T-helper 1 cell treated with Interleukin-12 subunit alpha and Interleukin-12 subunit beta and Interleukin-4 antibody, amounts not matched to agents 30 ng/mL and 1 ng/mL, for 36 hours (primary cell): ENCODE data around the gene CELSR2. TPM values are rescaled to one million over a fixed set of nuclear protein-coding genes. Genes with fewer than 3 reads are reported as not detected.

Experiments
- intact Hi-C: fragments of 100-400 bp; cut with micrococcal nuclease; formaldehyde crosslinking; loops from one replicate; pipeline ENCODE4 v1.15.1; 2024
- total RNA-seq: library from RNA; stranded (reverse); gene quantifications from 2 replicates; pipeline ENCODE4 v1.2.3, GENCODE V29; 2022

CELSR2 gene
- total RNA-seq, 1 donor from 2014 or later: 4.2 TPM

GRCh38 chr1:109229531-109230127 lies 19.7 kb upstream of the CELSR2 start:
- intact Hi-C loops: no loop called here

DNA sequence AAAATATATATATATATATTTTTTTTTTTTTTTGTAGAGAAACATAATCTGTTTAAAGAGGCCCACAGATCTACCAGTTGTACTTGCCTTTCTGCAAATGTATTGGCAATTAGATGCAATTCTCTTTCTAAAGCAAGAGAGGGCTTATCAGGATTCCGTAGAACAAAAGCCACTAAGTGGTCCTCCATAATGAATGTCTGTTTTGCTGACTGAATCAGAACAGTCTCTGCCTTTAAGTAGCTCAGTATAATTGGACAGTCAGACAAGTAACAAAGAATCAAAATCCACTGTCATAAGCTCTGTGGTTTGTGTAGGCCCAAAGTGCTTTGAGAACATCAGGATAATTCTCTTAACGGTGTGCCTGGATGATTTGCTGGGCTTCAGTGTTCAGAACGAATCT lies 18.3 kb upstream of the CELSR2 start:
- intact Hi-C loops: no loop called here

GRCh38 chr1:109235137-109235536 lies 14.2 kb upstream of the CELSR2 start:
- intact Hi-C loops: no loop called here

DNA sequence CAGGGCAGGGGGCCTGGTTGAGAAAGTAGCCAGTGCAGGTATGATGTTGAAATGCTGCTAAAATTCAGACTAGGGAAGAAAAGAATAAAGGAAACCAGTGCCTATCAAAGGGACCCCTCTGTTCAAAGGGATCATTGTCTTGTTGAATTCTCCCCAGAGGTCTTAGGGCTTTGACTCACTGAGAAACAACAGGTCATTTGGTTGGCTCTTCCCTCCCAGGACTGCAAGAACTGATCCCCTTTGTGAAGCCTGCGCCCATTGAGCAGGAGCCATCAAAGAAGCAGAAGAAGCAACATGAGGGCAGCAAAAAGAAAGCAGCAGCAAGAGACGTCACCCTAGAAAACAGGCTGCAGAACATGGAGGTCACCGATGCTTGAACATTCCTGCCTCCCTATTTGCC lies 11.8 kb upstream of the CELSR2 start:
- intact Hi-C loops: no loop called here

GRCh38 chr1:109238382-109238781 lies 11.0 kb upstream of the CELSR2 start:
- intact Hi-C loops: no loop called here

DNA sequence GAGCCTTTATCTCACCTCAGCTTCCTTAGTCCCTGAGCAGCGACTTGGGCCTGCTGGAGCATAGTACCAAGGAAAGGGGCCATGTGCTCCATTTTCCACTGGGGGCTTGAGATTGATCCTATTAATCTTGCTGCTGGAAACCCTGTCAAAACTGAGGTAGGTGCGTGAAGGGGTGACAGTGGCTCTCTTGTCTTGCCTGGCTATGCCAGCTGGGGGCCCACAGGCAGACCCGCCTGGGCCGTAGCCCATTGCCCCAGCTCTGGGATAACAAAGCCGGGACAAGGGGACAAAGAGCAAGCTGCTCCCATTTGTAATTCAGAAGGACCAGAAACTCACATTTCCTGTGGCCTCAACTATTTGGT lies 10.3 kb upstream of the CELSR2 start:
- intact Hi-C loops: no loop called here

DNA sequence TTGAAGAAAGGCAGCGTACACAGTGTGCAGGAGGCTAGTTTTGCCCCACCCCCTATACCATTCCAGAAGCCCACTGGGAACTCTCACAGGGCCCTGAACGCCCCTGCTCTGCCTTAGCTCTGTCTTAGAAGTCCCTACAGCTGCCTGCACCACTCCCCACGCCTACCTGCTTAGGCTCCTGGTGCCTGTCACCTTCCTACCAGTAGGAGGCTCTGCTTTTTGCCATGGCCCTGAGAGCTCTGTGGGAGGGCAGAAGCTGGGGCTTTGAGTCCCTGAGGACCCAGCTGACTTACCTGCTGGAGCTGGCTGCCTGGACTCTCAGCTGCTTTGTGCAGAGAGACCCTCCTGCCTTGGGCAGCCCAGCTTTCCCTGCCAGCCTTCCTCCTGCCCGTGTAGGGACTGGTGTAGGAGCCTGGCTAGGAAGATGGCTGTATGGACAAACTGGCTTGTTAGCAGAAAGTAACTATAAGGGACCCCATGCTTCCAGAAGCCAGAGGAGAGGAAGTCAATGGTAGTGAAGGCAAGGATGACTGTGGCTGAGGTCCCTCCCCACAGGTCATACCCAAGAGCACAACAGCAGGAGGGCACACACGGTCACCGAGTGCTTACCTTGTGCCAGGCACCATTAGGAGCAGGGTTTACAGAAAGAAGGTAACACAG lies 9.8 kb upstream of the CELSR2 start:
- intact Hi-C loops: loop anchor here (10.0 kb wide), 1 partner anchor 375 kb away; the partner anchor contains the start of genes AMPD2 and GNAT2

- intact Hi-C loops: loop anchor here (1.0 to 10.0 kb wide), 2 partner anchors 9 to 374 kb away; partner anchors contain the start of genes AMPD2, CELSR2 and GNAT2
Measured at GRCh38 chr1:109240158-109241152, 8.9 kb upstream of the CELSR2 start.

- intact Hi-C loops: loop anchor here (1.0 to 10.0 kb wide), 2 partner anchors 8 to 373 kb away; partner anchors contain the start of genes AMPD2, CELSR2 and GNAT2
Measured at GRCh38 chr1:109241344-109241743, 8.0 kb upstream of the CELSR2 start.

DNA sequence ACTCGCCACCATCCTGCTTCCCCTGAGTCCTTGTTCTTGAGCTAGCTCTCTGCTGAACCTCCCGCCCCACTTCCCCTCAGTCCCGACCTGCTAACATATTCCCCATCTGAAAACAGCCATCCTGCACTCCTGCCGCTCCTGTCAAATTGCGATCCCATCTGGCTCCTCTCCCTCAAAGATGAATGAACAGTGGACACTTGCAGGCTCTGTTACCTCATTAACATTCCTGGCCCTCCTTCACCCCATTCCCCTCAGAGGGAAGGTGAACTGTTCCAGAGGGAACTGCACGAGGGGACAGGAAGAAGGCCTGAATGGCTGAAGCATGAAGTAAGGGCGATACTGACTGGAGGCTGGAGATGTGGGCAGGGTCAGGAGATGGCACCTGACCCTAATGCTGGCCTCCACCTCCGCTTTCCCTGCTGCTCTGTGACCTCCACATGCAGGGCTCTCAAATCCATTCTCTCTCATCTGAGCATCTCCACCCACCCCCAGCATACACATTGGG lies 7.4 kb upstream of the CELSR2 start:
- intact Hi-C loops: loop anchor here (1.0 to 10.0 kb wide), 2 partner anchors 7 to 373 kb away; partner anchors contain the start of genes AMPD2, CELSR2 and GNAT2

DNA sequence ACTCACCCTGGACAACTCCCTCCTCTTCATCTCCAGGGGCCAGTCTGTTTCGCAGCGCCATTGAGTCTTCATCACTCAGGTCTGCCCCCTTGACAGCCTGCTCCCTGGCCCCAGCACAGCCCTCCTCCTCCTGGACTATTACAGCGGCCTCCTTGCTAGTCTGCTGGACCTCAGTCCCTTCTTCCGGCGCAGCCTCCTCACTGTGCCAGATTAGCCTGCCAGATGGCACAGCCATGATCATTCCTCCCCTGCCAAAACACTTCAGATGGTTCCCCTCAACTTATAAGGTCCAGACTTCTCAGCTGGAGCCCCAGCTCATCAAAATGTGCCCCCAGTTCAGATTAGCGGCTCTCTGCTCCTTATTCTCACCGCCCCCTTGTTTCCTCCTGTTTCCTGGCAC lies 7.0 kb upstream of the CELSR2 start:
- intact Hi-C loops: loop anchor here (10.0 kb wide), 1 partner anchor 372 kb away; the partner anchor contains the start of genes AMPD2 and GNAT2

DNA sequence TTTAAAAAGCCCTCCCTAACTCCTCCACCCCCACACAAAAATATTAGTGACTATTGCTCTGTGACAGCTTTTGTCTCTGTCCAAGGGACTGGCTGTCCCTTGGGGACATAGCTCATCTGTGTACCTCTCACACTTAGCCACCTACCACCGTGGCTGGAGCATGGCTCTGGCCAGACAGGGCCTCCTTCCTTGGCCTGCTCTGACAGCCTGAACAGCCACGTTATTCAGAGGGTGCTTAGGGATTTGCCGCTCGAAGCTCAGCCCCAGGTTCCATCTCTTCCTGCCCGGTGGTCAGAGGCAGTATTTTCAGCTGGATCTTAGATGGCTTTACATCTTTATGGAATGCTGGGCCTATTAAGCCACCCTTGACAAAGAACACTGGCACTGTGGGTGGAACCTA lies 6.1 kb upstream of the CELSR2 start:
- intact Hi-C loops: loop anchor here (10.0 kb wide), 1 partner anchor 372 kb away; the partner anchor contains the start of genes AMPD2 and GNAT2

- intact Hi-C loops: loop anchor here (10.0 kb wide), 1 partner anchor 371 kb away; the partner anchor contains the start of genes AMPD2 and GNAT2
Measured at GRCh38 chr1:109243860-109244552, 5.3 kb upstream of the CELSR2 start.

- intact Hi-C loops: loop anchor here (10.0 kb wide), 1 partner anchor 369 kb away; the partner anchor contains the start of genes AMPD2 and GNAT2
Measured at GRCh38 chr1:109246141-109246551, 3.2 kb upstream of the CELSR2 start.

- intact Hi-C loops: loop anchor here (2.0 to 10.0 kb wide), 2 partner anchors 235 to 367 kb away; partner anchors contain the start of genes AMPD2, ATXN7L2 and GNAT2
Measured at GRCh38 chr1:109247401-109248365, 1.7 kb upstream of the CELSR2 start.

DNA sequence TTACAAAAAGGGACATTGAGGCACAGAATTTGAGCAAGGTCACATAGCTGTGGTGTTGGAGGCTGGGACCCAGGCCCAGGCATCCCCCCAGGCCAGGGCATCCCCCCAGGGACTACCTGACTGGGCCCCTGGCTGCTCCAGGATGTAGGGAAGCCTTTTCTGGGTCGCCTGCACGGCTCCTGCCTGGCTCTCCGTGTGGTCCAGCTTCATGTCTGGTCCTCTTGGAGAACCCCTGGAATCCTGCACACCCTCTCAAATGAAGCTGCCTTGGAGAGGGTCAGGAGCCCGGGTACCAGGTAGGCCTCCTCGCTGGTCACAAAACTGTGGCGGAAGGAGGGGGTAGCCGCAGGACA lies 919 bp upstream of the CELSR2 start:
- intact Hi-C loops: loop anchor here (2.0 to 10.0 kb wide), 2 partner anchors 234 to 366 kb away; partner anchors contain the start of genes AMPD2, ATXN7L2 and GNAT2

DNA sequence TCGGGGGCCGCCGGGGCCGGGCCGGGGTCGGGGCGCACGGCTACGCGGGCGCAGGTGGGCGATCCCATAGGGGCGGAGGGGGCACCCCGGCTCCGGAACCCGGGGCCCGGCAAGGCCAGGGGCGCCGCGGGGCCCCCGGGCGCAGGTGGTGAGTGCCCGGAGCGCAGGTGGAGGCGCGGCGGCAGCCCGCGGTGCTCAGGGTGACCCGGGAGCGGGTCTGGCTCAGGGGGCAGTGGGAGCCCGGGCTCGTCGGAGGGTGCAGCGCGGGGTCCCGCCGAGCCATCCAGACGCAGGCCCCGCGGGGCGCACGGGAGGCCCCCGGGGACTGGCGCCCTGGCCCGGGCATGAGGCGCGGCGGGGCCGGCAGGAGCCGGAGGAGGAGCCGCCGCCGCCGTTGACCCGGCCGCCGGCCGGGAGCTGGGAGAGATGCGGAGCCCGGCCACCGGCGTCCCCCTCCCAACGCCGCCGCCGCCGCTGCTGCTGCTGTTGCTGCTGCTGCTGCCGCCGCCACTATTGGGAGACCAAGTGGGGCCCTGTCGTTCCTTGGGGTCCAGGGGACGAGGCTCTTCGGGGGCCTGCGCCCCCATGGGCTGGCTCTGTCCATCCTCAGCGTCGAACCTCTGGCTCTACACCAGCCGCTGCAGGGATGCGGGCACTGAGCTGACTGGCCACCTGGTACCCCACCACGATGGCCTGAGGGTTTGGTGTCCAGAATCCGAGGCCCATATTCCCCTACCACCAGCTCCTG lies 489 bp downstream of the CELSR2 start:
- intact Hi-C loops: loop anchor here (1.0 to 10.0 kb wide), 6 partner anchors 9 to 365 kb away; partner anchors contain the start of genes AMPD2, ATXN7L2, GNAT2 and PSMA5
